Stimulated activated CD4-positive, alpha-beta T cell treated with anti-CD3 and anti-CD28 coated beads, Interleukin-1b, Interleukin-23, amount 100 ng/mL, for 48 hours (primary cell): ENCODE measurements around the gene MAP4K3.
"Not testable (repeated sequence)": the region's sequence is repeated elsewhere in the genome, so short reads cannot be mapped to it uniquely, and the experiment has no call there.

Source experiments
- DNase-seq: peaks from one replicate; pipeline ENCODE4 v3.0.0-alpha.2; 2020

Gene MAP4K3

DNA sequence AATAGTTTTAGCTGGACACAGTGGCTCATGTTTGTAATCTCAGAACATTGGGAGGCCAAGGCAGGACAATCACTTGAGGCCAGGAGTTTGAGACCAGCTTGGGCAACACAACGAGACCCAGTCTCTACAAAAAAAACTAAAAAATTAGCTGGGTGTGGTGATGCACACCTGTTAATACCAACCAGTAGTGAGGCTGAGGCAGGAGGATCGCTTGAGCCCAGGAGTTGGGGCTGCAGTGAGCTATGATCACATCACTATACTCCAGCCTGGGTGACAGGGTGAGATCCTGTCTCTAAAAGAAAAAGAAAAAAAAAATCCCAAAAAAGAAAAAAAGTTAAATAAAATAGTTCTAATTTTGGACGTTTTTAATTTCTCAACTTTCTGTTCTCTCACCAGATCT is 68.7 kb downstream of the MAP4K3 start:
- no peak for DNase-seq

DNA sequence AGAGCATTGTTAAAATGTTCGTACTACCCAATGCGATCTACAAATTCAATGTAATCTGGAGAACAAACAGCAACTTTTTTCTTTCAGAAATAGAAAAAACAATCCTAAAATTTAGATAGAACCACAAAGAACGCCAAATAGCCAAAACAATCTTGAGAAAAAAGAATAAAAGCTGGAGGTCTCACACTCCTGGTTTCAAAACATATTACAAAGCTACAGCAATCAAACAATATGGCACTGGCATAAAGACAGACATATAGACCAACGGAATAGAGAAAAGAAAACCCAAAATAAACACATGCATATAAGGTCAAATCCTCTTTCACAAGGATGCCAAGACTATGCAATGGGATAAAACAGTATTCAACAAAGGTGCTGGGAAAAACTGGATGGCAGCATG is 74.5 kb downstream of the MAP4K3 start:
- DNase-seq, result no peak

DNA sequence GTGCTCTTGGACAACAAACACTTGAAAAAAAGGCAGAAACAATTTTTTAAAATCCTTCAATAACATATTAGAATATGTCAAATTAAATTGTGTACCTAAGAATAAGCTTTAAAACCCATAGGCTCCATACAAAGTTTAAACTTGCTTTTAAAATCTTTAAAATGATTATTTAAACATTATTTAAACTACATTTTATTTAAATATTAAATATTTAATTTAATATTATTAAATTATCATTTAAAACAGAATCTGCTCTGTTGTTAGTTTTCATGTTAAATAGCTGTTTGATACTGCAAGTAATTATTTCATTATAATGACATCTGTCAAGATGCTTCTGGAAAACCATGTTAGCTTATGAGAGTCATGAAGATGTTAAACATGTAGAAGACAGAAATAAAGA is 75.6 kb downstream of the MAP4K3 start:
- no peak for DNase-seq

DNA sequence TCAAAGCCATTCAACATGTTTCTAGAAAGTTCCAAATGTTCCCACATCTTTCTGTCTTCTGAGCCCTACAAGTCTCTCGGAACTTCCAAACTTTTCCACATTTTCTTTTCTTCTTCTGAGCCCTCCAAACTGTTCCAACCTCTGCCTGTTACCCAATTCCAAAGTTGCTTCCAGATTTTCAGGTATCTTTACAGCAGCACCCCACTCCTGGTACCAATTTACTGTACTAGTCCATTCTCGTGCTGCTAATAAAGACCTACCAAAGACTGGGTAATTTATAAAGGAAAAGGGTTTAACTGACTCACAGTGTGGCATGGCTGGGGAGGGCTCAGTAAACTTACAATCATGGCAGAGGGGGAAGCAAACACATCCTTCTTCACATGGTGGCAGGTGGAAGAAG is 76.7 kb downstream of the MAP4K3 start:
- DNase-seq, result not testable (repeated sequence)

DNA sequence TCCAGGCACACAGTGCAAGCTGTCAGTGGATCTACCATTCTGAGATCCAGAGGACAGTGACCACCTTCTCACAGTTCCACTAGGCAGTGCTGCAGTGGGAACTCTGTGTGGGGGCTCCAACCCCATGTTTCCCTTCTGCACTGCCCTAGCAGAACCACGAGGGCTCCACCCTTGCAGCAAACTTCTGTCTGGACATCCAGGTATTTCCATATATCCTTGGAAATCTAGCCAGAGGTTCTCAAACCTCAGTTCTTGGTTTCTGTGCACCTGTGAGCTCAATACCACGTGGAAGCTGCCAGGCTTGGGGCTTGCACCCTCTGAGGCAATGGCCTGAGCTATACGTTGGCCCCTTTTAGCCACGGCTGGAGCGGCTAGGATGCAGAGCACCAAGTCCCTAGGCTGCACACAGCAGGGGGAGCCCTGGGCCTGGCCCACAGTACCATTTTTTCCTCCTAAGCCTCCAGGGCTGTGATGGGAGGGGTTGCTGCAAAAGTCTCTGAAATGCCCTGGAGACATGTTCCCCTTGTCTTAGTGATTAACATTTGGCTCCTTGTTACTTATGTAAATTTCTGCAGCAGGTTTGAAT is 77.5 kb downstream of the MAP4K3 start:
- no peak for DNase-seq

DNA sequence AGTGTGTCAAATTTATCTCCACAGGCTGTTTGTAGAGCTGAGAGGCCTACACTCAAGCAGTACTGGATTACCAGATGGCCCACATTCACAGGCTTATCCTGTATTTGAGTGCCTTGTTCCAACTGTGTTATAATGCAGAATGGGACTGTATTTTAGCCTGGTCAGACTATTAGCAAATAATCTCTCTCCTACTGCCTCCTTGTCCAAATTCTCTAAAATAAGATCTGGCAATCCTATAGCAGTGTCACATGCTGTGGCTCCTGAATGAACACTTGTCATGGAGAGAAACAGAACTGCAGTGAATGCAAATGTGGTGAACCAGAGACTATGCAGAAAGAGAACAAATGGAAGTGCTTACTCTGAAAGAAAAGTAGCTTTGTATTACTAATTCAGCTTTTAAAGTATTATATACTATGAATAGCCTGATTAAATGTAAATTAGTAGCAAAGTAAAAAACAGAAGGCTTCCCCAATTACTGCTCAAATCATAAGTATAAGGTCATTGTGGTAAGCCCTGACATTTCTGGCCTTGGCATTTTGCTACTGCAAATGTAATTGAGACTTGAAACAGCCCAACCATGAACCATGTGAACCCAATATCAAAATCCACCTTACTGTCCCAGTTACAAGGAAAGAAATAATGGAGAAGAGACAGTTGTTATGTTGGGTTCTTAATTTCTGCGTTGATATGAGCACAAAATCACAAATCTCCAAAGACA is 80.0 kb downstream of the MAP4K3 start:
- DNase-seq, result no peak

DNA sequence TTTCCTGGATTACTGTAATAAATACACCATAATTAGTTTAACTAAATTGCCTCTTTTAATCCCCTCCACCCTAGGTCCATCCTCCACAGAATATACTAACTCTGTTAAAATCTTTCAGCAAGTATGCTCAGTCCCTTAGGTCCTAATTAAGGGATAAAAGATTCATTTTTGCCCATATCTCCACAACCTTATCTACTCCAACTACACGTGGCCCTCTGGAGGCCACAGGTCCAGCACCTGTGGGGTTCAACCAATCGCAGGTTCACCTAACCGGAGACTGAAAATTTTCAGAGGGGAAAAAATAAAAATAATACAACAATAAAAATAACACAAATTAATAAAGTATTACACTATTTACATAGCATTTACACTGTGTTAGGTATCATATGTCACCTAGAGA is 86.4 kb downstream of the MAP4K3 start:
- DNase-seq, result no peak

DNA sequence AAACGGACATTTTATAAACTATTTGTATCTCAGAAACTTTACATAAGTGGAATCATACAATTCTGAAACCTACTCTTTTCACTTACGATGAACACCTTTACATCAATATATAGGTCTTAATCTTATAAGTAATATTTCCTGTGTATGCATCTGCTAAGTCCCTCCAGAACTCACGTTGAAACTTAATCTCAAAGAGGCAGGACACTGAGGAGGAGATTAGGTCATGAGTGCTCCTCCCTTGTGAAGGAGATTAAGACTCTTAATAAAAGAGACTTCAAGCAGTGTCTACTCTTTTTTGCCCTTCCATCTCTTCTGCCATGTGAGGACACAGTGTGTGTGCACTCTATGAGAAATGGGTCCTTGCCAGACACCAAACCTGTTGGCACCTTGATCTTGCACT is 98.6 kb downstream of the MAP4K3 start:
- no peak for DNase-seq

DNA sequence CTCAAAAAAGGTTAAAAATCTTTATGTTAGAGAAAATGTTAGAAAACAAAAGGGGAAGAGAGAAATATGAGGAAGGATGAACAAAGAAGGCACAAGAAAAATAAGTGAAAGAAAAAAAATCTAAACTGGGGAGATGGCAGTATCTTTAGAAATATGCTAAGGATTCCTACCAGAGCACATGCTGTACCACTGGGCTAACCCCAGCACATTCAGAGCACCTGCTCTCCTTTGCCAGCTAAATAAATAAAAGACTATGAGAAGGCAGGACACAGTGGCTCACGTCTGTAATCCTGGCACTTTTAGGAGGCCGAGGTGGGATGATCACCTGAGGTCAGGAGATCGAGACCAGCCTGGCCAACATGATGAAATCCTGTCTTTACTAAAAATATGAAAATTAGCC is 101.2 kb downstream of the MAP4K3 start:
- DNase-seq, result no peak

DNA sequence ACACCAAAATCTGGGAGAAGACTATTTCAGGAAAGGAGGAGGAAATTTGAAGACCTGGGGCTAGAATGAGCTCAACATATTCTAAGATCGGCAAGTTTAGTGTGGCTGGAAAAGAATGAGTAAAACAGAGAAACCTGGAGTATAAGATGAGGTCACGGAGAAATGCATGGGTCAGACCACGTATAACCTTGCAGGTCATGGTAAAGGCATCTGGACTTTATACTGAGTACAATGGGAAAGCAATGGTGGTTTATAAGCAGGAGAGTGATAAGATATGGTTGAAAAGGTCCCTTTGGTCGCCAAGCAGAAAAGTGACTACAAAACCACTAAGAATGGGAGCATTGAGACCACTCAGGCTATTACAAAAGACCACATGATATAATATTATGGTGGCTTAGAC is 102.1 kb downstream of the MAP4K3 start:
- no peak for DNase-seq

DNA sequence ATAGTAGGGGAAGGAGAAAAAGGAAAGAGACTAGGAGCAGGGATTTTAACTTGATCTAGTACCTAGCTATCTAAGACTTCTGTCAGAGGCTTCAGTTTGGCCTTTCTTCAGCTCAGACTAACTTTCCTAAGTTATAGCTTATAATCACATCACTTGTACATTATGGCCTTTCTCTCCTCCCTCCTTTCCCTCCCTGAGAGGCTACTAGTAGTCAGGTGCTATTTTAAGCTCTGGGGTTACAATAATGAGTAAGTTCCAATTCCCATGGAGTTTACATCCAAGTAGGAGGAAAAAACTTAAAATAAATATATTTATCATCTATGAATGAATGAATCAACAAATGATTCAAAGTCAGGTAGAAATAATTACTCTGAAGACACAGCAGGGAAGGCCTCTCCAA is 102.6 kb downstream of the MAP4K3 start:
- no peak for DNase-seq

DNA sequence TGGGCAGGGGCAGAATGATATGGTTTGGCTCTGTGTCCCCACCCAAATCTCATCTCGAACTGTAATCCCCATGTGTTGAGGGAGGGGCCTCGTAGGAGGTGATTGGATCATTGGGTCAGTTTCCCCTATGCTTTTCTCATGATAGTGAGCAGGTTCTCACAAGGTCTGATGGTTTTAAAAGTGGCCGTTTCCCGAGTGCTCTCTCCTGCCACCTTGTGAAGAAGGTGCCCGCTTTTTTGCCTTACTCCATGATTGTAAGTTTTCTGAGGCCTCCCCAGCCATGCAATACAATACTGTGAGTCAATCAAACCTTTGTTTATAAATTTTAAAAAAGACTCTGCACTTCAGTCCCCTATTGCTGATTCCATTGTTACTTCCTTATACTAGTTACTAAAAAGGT is 110.4 kb downstream of the MAP4K3 start:
- no peak for DNase-seq

DNA sequence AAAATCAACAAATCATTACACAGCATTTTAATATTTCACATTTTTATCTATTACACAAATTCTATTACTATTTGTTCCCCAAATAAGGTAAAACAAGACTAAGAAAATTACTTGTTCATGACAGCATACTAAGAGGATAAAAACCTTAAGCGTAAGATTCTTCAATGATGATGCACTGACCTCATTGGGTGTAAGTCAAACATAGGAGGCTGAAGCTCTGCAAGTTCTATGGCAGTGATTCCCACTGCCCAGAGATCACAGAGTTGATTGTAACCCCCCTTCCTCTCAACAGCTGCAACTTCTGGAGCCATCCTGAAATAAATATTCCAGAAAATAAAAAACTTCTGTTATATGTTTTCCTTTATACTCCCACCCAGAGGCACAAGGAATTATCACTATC is 111.1 kb downstream of the MAP4K3 start:
- no peak for DNase-seq

DNA sequence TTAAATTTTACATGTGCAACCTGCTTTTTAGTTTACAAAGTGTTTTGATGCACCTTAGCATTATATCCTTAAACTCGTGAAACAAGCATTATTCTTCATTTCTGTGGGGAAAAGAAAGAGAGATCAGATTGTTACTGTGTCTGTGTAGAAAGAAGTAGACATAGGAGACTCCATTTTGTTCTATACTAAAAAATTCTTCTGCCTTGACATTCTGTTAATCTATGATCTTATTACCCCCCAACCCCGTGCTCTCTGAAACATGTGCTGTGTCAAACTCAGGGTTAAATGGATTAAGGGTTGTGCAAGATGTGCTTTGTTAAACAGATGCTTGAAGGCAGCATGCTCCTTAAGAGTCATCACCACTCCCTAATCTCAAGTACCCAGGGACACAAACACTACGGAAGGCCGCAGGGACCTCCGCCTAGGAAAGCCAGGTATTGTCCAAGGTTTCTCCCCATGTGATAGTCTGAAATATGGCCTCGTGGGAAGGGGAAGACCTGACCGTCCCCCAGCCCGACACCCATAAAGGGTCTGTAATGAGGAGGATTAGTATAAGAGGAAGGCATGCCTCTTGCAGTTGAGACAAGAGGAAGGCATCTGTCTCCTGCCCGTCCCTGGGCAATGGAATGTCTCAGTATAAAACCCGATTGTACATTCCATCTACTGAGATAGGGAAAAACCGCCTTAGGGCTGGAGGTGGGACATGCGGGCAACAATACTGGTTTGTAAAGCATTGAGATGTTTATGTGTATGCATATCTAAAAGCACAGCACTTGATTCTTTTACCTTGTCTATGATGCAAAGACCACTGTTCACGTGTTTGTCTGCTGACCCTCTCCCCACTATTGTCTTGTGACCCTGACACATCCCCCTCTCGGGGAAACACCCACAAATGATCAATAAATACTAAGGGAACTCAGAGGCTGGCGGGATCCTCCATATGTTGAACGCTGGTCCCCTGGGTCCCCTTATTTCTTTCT is 115.7 kb downstream of the MAP4K3 start:
- DNase-seq, result not testable (repeated sequence)

DNA sequence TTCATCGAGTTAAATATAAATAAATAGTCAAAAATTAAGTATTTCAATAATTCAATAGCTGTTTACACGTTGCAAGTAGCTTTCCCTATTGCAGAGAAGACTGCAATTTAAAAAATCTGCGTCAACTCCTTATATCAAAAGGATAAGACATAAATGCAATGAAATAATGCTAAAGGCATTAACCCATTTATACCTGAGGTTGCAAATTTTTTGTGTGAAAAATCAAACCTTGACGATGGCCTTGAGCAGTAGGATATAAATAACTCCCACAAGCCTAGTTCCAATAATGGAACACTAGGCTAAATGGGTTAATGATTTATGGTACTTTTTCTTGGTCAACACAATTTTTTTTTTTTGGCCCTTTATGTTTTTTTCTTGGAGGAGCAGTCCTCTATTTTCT is 116.9 kb downstream of the MAP4K3 start:
- no peak for DNase-seq

DNA sequence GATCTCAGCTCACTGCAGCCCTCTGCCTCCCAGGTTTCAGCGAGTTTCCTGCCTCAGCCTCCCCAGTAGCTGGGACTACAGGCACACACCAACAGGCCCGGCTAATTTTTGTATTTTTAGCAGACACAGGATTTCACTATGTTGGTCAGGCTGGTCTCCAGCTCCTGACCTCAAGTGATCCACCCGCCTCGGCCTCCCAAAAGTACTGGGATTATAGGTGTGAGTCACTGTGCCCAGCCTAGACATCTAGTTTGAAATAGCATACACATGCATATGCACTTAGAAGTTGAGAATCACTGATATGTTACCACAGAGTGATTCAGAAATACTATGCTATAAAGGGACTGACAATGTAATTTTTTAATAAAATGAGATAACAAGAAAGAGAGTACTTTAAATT is 123.5 kb downstream of the MAP4K3 start:
- DNase-seq, result no peak

DNA sequence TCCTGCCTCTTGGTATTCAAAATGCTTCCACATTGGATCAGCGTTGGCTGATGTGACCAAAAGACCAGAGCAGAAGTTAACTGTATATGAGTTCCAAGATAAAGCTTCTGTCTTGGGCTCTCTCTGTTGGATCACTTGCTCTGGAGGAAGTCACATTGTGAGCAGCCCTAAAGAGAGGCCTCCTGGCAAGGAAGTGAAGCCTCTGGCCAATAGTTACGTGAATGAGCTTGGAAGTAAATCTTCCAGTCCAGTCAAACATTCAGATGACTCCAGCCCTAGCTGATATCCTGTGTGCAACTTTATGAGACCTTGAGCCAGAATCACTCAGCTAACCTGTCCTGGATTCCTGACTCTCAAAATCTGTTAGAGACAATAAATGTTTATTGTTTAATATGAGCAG is 125.6 kb downstream of the MAP4K3 start:
- DNase-seq, result no peak

DNA sequence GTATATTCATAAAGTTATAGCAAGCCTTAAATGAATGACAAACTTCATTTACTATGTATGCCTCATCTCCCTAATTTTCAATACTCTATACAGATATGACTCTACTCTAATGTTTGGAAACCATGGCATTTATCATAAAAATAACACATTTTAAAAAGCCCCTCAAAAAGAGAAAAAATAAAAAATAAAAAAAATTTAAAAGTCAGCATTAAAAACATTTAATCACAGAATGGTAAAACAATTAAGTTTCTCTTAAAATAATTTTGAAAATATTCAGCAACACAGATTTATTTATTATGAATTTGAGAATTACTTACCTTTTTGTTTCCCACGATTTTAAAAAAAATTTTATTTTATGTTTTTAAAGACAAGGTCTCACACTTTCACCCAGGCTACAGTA is 128.3 kb downstream of the MAP4K3 start:
- DNase-seq, result no peak

DNA sequence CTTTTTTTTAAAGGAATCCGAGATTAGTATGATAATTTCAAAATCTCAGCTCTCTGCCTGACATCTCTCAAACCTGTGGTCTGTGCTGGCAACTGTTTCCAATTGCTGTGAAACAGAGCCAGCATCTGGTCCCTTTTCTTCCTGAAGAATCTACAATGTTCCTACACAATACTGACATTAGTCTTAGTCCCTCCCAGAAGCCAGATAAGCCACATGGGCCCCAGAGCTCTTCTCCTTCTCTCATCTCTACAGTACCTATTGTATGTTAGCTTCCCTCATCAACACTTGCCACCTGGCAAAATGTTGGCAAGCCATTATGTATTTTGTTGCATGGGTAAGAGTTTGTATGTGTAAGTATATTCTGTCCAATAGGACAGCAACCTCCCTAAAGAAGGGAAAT is 130.5 kb downstream of the MAP4K3 start:
- no peak for DNase-seq

DNA sequence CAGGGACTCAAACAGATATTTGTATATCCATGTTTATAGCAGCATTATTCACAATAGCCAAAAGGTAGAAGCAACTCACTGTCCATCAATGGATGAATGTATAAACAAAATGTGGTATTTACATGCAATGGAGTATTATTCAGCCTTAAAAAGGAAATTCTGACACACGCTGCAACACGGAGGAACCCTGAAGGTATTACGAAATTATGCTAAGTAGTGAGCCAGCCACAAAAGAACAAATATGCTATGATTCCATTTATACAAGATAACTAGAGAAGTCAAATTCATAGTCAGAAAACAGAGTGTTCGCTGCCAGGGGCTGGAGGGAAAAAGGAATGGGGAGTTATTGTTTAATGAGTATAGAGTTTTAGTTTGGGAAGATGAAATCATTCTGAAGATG is 132.4 kb downstream of the MAP4K3 start:
- DNase-seq, result no peak

DNA sequence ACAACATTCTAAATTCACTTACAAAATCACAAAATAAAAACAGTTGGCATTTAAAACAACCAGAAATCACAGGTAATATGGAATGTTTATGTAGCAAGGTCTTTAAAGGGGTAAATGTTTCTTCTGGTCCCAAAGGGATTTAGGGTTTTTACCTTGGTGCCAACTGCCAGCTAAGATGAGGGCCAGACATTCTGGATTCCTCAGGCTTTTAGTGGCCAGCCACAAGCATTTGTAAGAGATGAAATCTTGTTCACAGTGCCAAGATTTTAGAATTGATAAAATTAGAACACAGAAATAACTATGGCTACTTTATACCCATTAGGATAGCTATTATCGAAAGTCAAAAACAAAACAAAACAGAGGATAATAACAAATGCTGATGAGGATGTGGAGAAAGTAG is 132.9 kb downstream of the MAP4K3 start:
- DNase-seq, result no peak

DNA sequence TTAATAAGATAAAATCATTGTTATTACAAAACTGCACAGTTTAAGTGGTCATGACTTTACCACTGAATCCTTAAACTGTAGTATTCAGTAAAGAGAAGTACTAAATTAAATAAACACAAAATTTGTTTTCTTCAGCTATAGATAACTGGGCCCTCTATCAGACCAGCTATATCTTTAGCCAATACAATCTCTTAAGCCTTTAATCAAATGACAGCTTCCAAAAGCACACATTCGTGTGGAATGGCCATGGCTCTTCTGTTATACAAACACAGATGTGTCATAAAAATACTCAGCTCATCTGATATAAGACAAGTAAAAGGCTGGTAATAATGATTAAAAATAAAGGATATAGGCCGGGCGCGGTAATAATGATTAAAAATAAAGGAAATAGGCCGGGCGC is 135.7 kb downstream of the MAP4K3 start:
- no peak for DNase-seq

DNA sequence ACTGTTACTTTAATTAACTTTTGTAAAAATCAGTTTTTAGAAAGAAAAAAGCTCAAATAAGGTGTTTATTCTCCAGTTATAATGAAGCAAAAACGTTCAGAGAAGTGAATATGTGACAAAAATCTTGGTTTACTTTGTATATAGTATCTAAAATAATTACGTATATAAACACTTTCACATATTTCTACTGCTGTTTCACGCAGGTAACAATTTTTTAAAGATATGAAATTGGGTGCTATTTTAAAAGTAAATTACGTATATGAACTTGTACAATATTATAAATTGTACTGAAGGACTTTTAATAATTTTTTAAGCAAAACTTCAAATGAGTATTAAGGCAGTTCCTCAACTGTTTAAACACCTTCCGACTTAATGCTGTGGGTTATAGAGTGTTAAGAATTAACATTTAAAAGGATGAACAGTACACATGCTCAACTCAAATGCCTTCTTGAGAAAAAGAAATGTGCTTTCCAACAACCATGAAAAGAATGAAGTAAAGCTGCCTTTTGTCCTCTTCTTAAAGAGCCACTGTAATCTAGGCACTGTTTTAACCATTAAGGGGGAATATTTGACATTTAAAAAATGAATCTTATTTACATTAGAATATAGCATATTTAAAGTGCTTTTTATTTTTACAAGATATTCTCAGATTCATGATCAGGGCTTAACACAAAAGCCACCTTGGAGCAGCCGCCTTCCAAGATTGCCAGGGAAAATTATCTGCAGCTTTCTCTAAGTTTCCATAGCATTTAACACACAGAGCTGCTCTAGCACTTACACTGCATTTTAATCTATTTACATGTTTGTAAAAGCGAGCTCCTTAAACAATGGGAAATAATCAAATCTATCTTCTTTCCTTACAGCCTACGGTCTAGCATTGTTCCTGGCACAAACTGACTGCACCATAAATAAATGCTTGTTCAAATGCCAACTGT is 136.8 kb downstream of the MAP4K3 start:
- DNase-seq, result no peak
